RCC 7860 (cell line): ENCODE measurements around the gene MZF1.
A peak's percentile ranks its signal among the peaks of the same experiment; 100 is the strongest.
"Not testable (repeated sequence)": the region's sequence is repeated elsewhere in the genome, so short reads cannot be mapped to it uniquely, and the experiment has no call there.

ENCODE experiments used
- DNase-seq: peaks from one replicate; pipeline ENCODE4 v3.0.0-alpha.2; 2015; ENCODE audit warnings: low spot score
- FAIRE-seq: peaks from 2 replicates; lab custom pipeline; 2012; peaks lifted over from hg19 to GRCh38; lab: Jason Lieb, UNC

Gene MZF1

GRCh38 chr19:58543826-58544590, 29.1 kb downstream of the MZF1 start, which contains the start of gene TRIM28:
TRIM28 (plus strand) TSS chr19:58544064; CDS start chr19:58544758, 694 bp downstream.
- DNase-seq (peak; percentile 97), FAIRE-seq (peak; percentile 80)

DNA sequence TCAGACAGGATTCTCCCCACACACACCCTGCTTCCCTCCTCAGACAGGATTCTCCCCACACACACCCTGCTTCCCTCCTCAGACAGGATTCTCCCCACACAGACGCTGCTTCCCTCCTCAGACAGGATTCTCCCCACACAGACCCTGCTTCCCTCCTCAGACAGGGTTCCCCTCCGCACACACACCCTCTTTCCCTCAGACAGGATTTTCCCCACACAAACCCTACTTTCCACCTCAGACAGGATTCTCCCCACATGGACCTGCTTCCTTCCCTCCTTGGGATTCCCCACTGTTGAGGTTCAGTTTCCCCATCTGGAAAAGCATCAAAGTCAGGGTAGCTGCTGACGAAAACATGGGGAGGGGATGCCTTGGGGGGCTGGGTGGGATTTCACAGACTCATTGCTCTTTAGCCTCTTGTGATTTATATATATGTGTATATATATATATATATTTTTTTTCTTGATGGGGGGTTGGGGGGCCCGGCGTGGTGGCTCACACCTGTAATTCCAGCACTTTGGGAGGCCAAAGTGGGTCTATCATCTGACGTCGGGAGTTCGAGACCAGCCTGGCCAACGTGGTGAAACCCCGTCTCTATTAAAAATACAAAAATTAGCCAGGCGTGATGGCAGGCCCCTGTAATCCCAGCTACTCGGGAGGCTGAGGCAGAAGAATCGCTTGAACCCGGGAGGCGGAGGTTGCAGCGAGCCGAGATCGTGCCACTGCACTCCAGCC, 30.3 kb downstream of the MZF1 start:
- not testable (repeated sequence) for DNase-seq, FAIRE-seq

DNA sequence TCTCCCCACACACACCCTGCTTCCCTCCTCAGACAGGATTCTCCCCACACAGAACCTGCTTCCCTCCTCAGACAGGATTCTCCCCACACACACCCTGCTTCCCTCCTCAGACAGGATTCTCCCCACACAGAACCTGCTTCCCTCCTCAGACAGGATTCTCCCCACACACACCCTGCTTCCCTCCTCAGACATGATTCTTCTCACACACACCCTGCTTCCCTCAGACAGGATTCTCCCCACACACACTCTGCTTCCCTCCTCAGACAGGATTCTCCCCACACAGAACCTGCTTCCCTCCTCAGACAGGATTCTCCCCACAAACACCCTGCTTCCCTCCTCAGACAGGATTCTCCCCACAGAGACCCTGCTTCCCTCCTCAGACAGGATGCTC, 34.0 kb downstream of the MZF1 start:
- FAIRE-seq, DNase-seq: not testable (repeated sequence)

DNA sequence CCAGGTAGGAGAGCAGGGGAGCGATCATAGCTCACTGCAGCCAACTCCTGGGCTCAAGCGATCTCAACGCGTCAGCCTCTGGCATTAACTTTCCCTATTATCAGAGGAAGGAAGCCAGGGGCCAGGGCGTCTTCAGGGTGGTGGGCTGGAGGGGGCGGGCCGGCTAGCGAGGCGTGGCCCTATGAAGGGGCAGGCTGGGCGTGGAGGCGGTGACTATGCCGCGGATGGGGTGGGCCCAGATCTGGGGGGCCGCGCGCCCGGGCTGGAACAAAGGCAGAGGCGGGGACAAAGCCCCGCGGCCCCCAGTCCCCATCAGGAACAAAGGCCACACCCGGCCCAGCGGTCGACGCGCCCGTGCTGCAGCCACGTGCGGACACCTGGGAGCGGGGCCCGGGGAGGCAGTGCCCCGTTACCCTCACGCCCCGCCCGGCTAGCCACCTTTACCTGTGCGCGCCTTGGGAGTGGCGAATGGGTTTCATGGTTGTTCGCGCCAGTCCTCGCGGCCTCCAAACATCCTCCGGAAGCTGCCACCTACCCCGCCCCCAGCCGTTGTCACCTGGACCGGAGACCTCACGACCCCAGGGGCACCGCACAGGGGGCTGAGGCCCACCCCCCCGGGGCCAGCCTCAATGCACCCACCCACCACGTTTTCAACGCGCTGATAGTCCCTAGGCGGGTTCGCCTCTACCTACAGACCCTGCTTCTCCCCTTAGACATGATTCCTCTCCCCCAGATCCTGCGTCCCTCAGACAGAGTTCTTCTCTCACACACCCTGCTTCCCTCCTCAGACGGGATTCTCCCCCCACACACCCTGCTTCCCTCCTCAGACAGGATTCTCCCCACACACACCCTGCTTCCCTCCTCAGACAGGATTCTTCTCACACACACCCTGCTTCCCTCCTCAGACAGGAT, 34.6 kb downstream of the MZF1 start:
- DNase-seq (no peak), FAIRE-seq (no peak)

DNA sequence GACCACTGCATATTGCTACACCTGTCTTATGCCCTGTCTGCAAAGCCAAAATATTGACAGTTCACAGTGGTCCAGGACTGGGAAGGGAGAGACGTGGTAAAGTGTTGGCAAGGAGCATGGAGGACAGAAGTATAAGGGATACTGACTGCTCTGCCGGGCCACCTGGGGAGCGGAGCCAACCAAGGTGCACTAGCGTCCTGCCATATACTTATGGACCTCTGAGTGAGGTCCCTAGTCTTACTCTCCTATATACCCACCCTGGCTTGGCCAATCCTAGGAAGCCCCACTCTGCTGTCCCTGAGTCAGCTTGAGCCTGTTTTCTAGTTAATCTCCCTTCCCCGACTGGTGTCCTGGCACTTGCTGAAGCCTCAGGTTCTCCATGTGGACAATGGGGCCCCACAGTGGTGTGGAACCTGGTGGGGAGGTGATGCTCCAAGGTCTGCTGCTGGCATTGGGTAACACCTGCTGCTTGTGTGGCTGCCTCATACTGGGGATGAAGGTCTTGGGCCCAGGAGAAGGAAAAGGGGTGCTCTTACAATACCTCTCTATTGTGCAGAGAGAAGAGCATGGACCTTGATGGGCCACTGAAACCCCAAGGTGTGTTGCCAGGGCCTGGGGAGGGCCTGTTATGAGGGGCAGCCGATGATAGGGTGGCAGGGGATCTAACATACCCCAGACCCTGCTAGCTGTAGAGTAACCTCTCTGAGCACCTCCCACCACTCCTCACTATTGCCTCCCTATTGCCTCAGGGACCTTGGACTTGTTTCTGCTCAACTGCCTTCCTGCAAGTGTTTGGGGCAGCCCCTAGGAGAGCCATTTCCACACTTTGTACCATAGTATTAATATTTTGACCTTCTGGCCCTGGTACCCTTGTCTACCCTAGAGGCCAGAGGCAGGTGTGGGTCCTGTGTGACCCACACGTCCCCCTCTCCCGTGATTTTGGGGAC, 36.0 kb downstream of the MZF1 start:
- FAIRE-seq (no peak), DNase-seq (no peak)

DNA sequence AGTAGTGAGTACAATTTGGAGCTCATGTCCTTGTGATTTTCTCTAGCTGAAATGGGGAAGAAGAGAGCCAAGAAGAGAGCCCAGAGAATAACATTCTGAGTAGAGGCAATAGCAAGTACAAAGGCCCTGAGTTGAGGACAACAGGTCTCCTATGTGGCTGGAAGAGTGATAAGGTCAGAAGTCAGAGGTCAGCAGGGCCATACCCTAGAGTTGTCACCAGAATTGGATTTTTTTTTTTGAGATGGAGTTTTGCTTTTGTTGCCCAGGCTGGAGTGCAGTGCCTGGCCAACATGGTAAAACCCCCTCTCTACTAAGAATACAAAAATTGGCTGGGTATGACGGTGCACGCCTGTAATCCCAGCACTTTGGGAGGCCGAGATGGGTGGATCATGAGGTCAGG, 37.3 kb downstream of the MZF1 start:
- FAIRE-seq (no peak), DNase-seq (no peak)

DNA sequence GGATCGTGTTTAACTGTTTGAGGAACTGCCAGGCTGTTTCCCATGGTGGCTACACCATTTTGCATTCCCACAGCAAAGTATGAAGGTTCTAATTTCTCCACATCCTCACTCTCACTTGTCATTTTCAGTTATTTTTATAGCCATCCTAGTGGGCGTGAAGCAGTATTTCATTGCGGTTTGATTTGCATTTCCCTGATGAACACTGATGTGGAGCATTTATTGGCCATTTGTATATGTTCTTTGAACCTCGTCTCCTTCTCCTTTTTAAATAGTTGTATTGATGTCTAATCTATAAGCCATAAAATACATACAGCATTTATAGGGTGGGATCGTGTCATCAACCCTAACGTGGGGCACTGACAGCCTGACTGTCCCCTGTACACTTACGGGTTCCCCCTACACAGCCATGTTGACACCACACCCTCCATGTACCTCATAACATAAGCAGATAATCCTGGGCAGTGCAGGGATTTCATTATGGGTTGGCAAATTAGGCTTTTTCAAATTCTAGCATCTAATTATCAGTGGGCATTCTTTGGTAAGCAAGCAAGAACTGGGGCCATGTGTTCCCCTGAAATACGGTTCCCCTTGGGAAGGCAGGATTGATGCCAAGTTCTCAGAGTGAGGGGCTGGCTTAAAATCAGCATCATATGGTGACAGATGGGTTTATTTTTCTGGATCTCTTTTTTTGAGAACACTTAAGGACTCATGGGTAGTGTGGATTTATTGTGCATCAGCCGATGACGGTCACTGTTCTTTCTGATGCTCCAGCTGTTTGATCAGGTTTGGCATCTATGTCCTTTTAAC, 41.9 kb downstream of the MZF1 start:
- FAIRE-seq (no peak), DNase-seq (no peak)

DNA sequence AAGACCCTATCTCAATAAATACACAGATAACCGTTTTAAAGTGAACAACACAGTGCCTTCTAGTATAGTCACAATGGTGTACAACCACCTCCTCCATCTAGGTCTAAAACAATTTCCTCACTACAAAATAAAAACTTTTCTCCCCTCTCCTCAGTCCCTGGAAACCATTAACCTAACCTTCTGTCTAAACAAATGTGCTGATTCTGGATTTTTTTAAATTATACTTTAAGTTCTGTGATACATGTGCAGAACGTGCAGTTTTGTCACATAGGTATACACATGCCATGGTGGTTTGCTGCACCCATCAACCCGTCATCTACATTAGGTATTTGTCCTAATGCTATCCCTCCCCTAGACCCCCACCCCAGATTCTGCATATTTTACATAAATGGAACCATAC, 43.7 kb downstream of the MZF1 start:
- no peak for FAIRE-seq

GRCh38 chr19:58522709-58523108, 50.4 kb downstream of the MZF1 start:
- no peak for FAIRE-seq
- no peak for DNase-seq

More for the DNA sequence above, 43.7 kb downstream of the MZF1 start:
- DNase-seq, result no peak

GRCh38 chr19:58521651-58522050, 51.5 kb downstream of the MZF1 start:
- DNase-seq, result no peak
- FAIRE-seq, result no peak

DNA sequence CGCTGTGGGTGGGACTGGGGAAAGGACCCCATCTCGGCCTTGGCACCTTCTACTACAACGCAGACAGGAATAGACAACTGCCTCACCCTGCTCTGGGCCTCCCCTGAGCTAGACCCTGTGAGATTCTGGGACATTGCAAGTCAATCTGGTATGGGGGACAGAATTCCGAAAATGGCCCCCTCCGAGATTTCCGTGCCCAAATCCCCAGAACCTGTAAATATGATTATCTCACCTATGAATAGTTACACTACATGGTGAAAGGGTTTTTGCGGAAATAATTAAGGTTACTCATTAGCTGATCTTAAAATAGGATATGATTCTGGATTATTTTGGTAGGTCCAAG, 52.9 kb downstream of the MZF1 start:
- no peak for DNase-seq
- FAIRE-seq, result no peak

GRCh38 chr19:58519355-58520256, 53.5 kb downstream of the MZF1 start, which contains the start of gene ZBTB45:
ZBTB45 (minus strand) TSS chr19:58519810; CDS start chr19:58517673, 2,137 bp downstream.
- DNase-seq, result peak; percentile 90

DNA sequence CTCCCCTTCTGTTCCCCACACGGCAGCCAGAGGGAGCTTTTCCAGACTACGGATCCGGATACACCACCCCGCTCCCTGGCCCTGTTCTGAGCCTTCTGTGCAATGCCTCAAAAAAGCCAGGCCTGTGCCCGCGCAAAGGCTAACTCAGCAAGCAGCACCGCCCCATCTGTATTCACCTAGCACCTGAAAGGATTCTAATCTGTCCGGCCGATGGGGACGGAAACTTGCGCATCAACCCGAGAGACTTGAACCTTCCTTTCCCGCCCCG, 54.1 kb downstream of the MZF1 start:
- DNase-seq, result peak; percentile 52
- FAIRE-seq, result no peak

More at GRCh38 chr19:58519355-58520256, 53.5 kb downstream of the MZF1 start, which contains the start of gene ZBTB45:
- no peak for FAIRE-seq

GRCh38 chr19:58518256-58519086, 54.7 kb downstream of the MZF1 start:
- no peak for DNase-seq
- FAIRE-seq, result no peak

DNA sequence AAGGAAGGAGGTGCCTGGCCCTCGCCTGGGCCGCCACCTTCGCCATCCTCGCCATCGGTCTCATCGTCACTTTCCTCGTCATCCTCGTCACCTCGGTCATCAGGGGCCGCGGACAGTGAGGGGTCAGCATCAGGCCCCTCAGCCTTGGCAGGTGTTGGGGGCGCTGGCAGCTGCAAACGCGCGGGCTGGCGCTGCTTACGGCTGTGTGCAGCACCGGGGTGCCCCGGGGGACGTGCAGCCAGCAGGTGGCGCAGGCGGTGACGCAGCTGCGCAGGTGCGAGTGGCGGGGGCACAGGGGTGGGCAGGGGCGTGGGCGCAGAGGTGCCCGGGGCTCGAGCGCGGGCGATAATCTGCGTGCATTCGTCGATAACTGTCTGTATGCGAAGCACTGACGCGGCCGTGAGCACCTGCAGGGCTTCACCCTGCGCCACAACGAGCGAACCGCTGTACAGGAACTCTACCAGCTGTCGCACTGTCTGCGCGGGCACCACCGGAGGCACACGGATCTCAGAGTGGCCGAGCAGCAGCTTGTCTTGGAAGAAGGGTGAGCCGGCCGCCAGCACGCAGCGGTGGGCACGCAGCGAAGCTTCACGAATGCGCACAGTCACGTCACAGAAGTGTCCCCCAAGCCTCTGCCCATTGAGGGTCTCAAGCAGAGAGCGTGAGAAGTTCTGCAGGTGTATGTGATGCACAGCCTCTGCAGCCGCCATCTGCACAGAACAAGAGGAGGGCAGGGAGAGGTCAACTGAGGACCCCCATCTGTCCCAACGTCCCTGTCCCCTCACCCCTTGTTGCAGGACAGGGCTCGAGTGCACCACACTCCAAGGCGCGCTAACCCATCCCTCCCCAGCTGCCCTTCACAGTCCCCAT, 55.9 kb downstream of the MZF1 start:
- DNase-seq (no peak), FAIRE-seq (no peak)

DNA sequence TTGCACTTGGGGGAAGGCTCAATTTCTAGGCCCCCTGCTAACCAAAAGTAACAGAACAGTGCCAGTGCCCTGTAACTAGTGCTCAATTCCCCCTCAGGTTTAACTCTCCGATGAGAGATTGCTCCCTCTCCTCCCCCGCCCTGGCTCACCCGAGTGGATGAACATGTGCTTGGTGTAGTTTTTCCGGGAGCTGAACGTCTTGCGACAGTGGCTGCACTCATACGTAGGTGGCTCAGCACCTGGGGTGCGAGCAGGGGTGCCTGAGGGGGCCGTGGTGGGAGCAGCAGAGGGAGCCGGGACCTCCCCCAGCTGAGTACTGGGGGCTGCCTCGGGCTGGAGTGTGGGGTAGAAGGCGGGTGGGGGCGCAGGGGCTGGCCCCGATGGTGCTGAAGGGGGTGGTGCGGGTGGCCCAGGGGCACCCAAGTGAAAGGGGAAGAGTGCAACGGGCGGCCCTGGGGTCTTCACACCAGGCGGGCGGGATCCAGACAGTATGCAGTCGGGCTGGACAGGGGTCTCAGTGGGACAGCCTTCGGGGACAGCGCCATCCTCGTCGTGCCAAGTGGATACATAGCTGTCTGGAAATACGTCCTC, 56.8 kb downstream of the MZF1 start:
- DNase-seq (no peak), FAIRE-seq (no peak)
